Activated T-helper 17 cell treated with anti-CD3 and anti-CD28 coated beads, Interleukin-2, amount 50 U/mL, for 72 hours (primary cell): ENCODE data around the gene CABP4. TPM values are rescaled to one million over a fixed set of nuclear protein-coding genes. Genes with fewer than 3 reads are reported as not detected.
"Not testable (repeated sequence)": the region's sequence is repeated elsewhere in the genome, so short reads cannot be mapped to it uniquely, and the experiment has no call there.

Experiments used
- ATAC-seq: fragments of 150-1000 bp; cut with Tn5 transposase; replicated peaks from 2 replicates; pipeline ENCODE4 v1.10.0; 2021; ENCODE audit warnings: mild to moderate bottlenecking, moderate library complexity
- H3K27ac Mint-ChIP-seq: one replicate; pipeline ENCODE4 v1.8.0; 2022; ENCODE audit warnings: mixed read lengths
- H3K27me3 Mint-ChIP-seq: one replicate; pipeline ENCODE4 v1.8.0; 2022; ENCODE audit warnings: mixed read lengths
- H3K36me3 Mint-ChIP-seq: one replicate; pipeline ENCODE4 v1.8.0; 2022; ENCODE audit warnings: low read depth, mild to moderate bottlenecking, mixed read lengths
- H3K4me1 Mint-ChIP-seq: one replicate; pipeline ENCODE4 v1.8.0; 2022; ENCODE audit warnings: mixed read lengths
- H3K4me3 Mint-ChIP-seq: one replicate; pipeline ENCODE4 v1.8.0; 2022; ENCODE audit warnings: mild to moderate bottlenecking, mixed read lengths
- H3K9me3 Mint-ChIP-seq: one replicate; pipeline ENCODE4 v1.8.0; 2022; ENCODE audit warnings: mixed read lengths
- total RNA-seq, 2 donors: library from RNA; stranded (reverse); gene quantifications; one replicate each; pipeline ENCODE4 v1.2.3, GENCODE V29; 2022

The CABP4 gene
- total RNA-seq, 2 donors from 2014 or later, result 0.32 to 2.2 TPM

- Mint-ChIP-seq H3K36me3 (peaks cover 70% of the 10 kb centered on the region), H3K9me3 (peaks cover 4% of the 10 kb centered on the region), H3K4me3 (peak overlapping the region; percentile 98), H3K4me1 (peaks cover 31% of the 10 kb centered on the region), H3K27me3 (no peaks in the 10 kb centered on the region), H3K27ac (peak overlapping the region; percentile 99)
- peak; percentile 16 for ATAC-seq
Measured at GRCh38 chr11:67484847-67485311, 29.7 kb downstream of the CABP4 start.

DNA sequence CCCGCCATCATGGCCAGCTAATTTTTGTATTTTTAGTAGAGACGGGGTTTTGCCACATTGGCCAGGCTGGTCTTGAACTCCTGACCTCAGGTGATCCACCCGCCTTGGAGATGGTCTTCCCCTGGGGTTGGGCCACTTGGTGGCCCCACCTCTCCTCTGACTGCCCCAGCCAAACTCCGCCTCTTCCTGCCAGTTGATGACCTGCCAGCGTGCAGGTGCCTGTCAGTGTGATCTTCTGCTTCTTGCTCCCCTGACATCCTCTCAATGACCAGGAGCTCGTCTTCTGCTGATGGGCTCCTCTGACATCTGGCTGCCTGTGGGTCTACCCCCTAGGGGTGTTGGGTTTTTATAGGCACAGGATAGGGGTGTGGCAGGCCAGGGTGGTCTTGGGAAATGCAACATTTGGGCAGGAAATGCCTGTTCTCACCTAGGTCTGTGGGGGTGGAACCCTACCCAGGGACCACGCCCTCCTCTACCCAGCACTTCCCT, 30.8 kb downstream of the CABP4 start:
- Mint-ChIP-seq H3K36me3 (peaks cover 80% of the 10 kb centered on the region), H3K4me3 (peak overlapping the region; percentile 98), H3K27ac (peak overlapping the region; percentile 97), H3K4me1 (peaks cover 32% of the 10 kb centered on the region)
- H3K27me3 Mint-ChIP-seq, H3K9me3 Mint-ChIP-seq: not testable (repeated sequence)
- ATAC-seq, result peak; percentile 14

GRCh38 chr11:67486481-67487195, 31.5 kb downstream of the CABP4 start:
- peaks cover 32% of the 10 kb centered on the region for H3K4me1 Mint-ChIP-seq
- peaks cover 87% of the 10 kb centered on the region for H3K36me3 Mint-ChIP-seq
- peaks cover 4% of the 10 kb centered on the region for H3K9me3 Mint-ChIP-seq
- no peaks in the 10 kb centered on the region for H3K27me3 Mint-ChIP-seq
- peak; percentile 39 for ATAC-seq
- H3K27ac Mint-ChIP-seq, result peak overlapping the region; percentile 97
- H3K4me3 Mint-ChIP-seq, result peak overlapping the region; percentile 98

DNA sequence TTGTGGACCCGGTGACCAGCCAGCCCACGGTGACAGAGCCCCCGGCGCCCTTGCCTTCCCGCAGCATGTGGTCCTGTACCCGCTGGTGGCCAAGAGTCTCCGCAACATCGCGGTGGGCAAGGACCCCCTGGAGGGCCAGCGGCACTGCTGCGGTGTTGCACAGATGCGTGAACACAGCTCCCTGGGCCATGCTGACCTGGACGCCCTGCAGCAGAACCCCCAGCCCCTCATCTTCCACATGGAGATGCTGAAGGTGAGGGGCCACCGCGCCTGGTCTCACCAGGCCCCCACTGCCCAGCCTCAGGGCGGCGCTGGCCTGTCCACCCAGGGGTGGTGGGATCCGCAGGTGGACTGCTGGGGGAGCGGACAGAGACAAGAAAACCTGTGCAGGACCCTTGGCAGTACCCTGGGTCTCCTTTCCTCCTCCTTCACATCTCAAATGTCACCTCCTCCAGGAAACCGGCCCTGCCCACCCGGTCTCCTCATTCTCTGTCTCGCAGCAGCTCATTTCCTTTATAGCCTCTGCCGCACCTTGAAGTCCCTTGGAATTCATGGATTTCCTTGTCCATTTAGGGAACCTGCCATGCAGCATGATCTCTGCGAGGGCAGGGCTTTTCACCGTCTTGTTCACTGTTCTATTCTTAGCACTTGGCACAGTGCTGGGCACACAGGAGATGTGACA, 34.2 kb downstream of the CABP4 start:
- Mint-ChIP-seq H3K36me3 (peaks cover 87% of the 10 kb centered on the region), H3K4me3 (peak overlapping the region; percentile 98), H3K4me1 (peaks cover 32% of the 10 kb centered on the region), H3K27ac (peak overlapping the region; percentile 97), H3K9me3 (peaks cover 4% of the 10 kb centered on the region), H3K27me3 (no peaks in the 10 kb centered on the region)
- no peak for ATAC-seq

DNA sequence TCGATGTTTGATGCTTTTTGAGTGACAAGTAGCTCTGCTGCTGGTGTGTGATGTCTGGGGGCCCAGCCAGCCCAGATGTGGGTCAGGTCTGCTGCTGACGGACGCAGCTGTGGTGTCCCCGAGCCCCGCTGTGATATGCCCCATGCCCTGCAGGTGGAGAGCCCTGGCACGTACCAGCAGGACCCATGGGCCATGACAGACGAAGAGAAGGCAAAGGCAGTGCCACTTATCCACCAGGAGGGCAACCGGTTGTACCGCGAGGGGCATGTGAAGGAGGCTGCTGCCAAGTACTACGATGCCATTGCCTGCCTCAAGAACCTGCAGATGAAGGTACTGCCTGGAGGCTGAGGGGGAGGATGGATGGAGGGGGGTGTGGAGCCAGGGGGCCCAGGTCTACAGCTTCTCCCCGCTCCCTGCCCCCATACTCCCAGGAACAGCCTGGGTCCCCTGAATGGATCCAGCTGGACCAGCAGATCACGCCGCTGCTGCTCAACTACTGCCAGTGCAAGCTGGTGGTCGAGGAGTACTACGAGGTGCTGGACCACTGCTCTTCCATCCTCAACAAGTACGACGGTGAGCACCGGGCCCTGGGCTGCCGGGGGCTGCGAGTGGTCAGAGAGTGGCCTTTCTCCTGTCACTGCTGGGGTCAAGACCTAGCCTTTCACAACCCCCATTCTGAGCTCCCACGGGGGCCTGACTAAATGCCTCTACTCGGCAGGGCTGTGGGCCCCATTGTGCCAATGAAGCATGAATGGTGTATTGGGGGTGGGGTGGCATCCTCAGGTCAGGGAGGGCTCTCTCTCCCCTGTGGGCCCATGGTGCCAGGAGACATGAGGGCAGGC, 35.0 kb downstream of the CABP4 start:
- Mint-ChIP-seq H3K36me3 (peaks cover 86% of the 10 kb centered on the region), H3K27ac (peak overlapping the region; percentile 97), H3K9me3 (peaks cover 4% of the 10 kb centered on the region), H3K4me3 (peak overlapping the region; percentile 60), H3K4me1 (peaks cover 28% of the 10 kb centered on the region), H3K27me3 (no peaks in the 10 kb centered on the region)
- ATAC-seq, result no peak

DNA sequence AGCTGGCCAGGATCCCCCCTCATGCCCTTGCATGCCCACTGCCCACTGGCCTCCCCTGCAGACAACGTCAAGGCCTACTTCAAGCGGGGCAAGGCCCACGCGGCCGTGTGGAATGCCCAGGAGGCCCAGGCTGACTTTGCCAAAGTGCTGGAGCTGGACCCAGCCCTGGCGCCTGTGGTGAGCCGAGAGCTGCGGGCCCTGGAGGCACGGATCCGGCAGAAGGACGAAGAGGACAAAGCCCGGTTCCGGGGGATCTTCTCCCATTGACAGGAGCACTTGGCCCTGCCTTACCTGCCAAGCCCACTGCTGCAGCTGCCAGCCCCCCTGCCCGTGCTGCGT, 35.5 kb downstream of the CABP4 start:
- Mint-ChIP-seq H3K36me3 (peaks cover 87% of the 10 kb centered on the region), H3K4me1 (peaks cover 26% of the 10 kb centered on the region), H3K27me3 (no peaks in the 10 kb centered on the region), H3K4me3 (peak overlapping the region; percentile 60), H3K9me3 (peaks cover 4% of the 10 kb centered on the region), H3K27ac (peak overlapping the region; percentile 56)
- no peak for ATAC-seq

GRCh38 chr11:67491276-67492068, 36.3 kb downstream of the CABP4 start:
- Mint-ChIP-seq H3K36me3 (peaks cover 87% of the 10 kb centered on the region), H3K4me3 (no peak overlapping the region), H3K27me3 (no peaks in the 10 kb centered on the region)

DNA sequence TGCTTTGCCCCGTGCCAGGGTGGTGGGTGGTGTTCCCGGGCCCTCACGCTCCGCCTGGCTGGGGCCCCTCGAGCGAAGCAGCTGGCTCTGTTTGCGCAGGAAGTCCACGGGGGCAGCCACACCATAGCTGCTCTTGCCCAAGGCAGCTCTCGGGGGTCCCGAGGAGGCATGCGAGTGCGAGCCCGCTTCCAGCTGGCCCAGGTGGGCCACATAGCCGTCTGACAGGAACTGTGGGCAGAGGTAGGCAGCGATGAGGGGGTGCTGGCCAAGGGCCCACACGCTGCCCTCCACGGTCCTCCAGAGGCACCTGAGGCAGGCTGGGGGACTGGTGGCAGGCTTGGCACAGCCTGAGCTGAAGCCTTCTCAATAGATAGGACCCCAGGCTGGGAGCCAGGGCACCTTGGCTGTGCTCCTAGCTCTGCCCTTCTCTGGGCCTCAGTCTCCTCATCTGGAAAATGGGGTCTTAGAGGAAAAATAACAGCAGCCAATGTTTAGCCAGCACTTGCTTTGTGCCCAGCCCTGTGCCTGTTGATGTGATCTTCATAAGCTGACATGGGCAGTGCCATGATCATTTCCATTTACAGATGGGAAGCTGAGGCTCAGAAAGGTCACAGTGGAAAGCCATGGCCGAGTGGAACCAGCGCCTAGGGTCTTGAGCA, 37.0 kb downstream of the CABP4 start:
- H3K4me1 Mint-ChIP-seq, result peaks cover 16% of the 10 kb centered on the region

More at GRCh38 chr11:67491276-67492068, 36.3 kb downstream of the CABP4 start:
- ATAC-seq, result no peak
- Mint-ChIP-seq H3K4me1 (peaks cover 22% of the 10 kb centered on the region), H3K27ac (peak overlapping the region; percentile 56), H3K9me3 (peaks cover 2% of the 10 kb centered on the region)

DNA sequence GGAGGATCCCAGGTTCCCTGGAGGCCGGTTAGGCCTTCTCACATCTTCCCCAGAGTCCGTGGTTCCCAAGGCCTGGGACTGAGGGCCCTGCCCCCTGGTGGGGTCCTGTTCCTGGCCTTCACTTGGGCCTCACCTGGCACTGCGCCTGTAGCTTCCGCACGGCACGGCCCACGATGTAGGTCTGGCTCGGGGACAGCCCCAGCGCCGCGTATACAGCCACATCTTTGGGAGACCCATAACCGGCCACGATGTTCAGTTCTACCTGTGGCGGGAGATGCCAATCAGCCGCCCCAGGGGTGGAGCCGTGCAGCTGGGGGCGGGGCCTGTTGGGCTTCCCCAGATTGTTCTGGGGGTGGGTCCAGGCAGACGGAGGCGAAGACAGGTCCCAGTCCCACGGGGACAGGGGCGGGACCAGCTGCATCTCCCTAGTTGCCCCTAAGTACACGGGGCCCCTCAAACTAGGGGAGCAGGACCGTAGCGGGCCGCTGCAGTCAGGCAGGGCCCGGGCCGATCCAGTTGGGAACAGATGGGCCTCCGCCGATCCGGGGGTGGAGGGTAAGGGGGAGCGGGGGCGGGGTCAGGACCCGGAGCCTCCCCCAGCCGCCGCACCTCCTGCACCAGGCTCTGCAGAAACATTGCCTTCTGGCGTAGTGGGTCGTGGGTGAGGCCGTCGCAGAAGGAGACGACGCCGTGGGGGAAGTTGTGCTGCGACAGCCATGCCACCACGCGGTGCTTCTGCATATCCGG, 37.8 kb downstream of the CABP4 start:
- peak; percentile 37 for ATAC-seq
- Mint-ChIP-seq H3K36me3 (peaks cover 87% of the 10 kb centered on the region), H3K9me3 (no peaks in the 10 kb centered on the region), H3K4me1 (peaks cover 9% of the 10 kb centered on the region), H3K27ac (no peak overlapping the region), H3K4me3 (no peak overlapping the region), H3K27me3 (no peaks in the 10 kb centered on the region)

More for the DNA sequence above, 37.0 kb downstream of the CABP4 start:
- Mint-ChIP-seq H3K36me3 (peaks cover 87% of the 10 kb centered on the region), H3K4me3 (no peak overlapping the region), H3K27me3 (no peaks in the 10 kb centered on the region), H3K27ac (no peak overlapping the region), H3K9me3 (no peaks in the 10 kb centered on the region)
- ATAC-seq, result no peak

DNA sequence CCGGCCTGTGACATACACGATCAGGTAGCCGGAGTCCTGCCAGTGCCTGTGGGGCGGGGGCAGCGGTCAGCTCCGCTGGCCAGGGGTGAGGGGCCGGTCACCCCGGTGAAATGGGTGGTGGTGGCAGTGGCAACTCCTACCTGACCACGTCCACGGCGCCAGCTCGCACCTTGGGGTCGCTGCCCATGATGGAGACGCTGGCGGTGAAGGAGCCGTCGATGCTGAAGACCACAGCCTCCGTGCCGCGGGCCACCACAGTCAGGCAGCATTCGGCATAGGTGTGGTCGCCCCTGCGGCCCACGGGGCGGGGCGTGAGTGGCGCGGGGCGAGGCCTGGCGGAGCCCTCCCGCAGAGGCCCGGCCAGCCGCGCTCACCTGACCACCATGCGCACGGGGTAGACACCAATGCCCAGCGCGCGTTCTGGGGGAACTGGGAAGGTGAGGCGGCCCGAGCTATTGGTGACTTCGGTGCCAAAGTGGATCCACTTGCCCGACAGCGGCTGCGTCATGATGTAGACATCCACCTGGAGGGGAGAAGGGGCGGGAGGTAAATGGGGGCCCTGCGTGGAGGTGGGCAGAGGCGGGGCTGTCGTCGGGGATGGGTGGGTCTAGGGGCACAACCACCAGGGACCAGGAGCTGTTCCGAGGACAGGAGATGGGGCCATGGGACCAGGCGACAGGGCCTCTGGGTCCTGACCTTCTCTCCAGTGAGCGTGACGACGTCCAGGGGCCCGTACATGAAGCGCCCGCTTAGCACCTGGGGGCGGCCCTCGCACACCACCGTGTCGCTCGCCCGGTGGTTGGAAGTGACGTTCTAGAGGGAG, 38.6 kb downstream of the CABP4 start:
- Mint-ChIP-seq H3K4me3 (no peak overlapping the region), H3K27ac (no peak overlapping the region), H3K36me3 (peaks cover 87% of the 10 kb centered on the region), H3K9me3 (no peaks in the 10 kb centered on the region), H3K27me3 (no peaks in the 10 kb centered on the region), H3K4me1 (peaks cover 7% of the 10 kb centered on the region)
- ATAC-seq, result no peak

GRCh38 chr11:67494371-67495233, 39.4 kb downstream of the CABP4 start:
- Mint-ChIP-seq H3K36me3 (peaks cover 87% of the 10 kb centered on the region), H3K27me3 (no peaks in the 10 kb centered on the region), H3K4me1 (peaks cover 4% of the 10 kb centered on the region), H3K27ac (no peak overlapping the region), H3K9me3 (no peaks in the 10 kb centered on the region), H3K4me3 (no peak overlapping the region)
- no peak for ATAC-seq
